Astrocyte of the spinal cord (primary cell): ENCODE measurements around the gene CD7.

Source experiments
- DNase-seq: peaks from one replicate; pipeline ENCODE4 v3.0.0; 2011; ENCODE audit warnings: low read depth, low spot score
- H3K4me3 ChIP-seq: 2 replicates; pipeline ENCODE4 v1.5.1; 2011; ENCODE audit warnings: low read depth, mild to moderate bottlenecking, low read length, moderate library complexity
- CTCF ChIP-seq: IDR thresholded peaks from 2 replicates; pipeline ENCODE4 v1.5.1; 2012; ENCODE audit warnings: low read depth, mild to moderate bottlenecking, low read length, inconsistent platforms
- in situ Hi-C: cut with HindIII; loops from 2 replicates; pipeline ENCODE4 v1.10.0; 2017; ENCODE audit warnings: low sequenced_read_pairs

Gene CD7

GRCh38 chr17:82287868-82288801 is 29.3 kb downstream of the CD7 start:
- H3K4me3 ChIP-seq = no peak overlapping the region
- TF ChIP-seq CTCF = no peak

GRCh38 chr17:82287013-82287867 is 30.2 kb downstream of the CD7 start:
- in situ Hi-C loops = no loop called here
- no peak for DNase-seq
- no peak overlapping the region for H3K4me3 ChIP-seq
- no peak for TF ChIP-seq CTCF

More at GRCh38 chr17:82287868-82288801, 29.3 kb downstream of the CD7 start:
- DNase-seq = peak; percentile 80
- in situ Hi-C loops = no loop called here

GRCh38 chr17:82285141-82285540 is 32.3 kb downstream of the CD7 start:
- DNase-seq = no peak
- in situ Hi-C loops = no loop called here
- TF ChIP-seq CTCF = no peak
- H3K4me3 ChIP-seq = no peak overlapping the region

- in situ Hi-C loops = no loop called here
- peak; percentile 72 for DNase-seq
- H3K4me3 ChIP-seq = no peak overlapping the region
- no peak for TF ChIP-seq CTCF
Measured at GRCh38 chr17:82283208-82283749, 34.1 kb downstream of the CD7 start.

GRCh38 chr17:82282239-82283207 is 34.9 kb downstream of the CD7 start:
- in situ Hi-C loops = no loop called here
- DNase-seq = no peak
- no peak for TF ChIP-seq CTCF
- H3K4me3 ChIP-seq = no peak overlapping the region
